HG02884 (cell line): ENCODE results near the gene ACP7.
"Not testable (repeated sequence)": the region's sequence is repeated elsewhere in the genome, so short reads cannot be mapped to it uniquely, and the experiment has no call there.

Experiments
- ATAC-seq: cut with Tn5 transposase; IDR thresholded peaks from one replicate; pipeline ENCODE4 v1.9.1; 2021; ENCODE audit warnings: mild to moderate bottlenecking, moderate library complexity; ENCODE audit not compliant: unreplicated experiment

Gene ACP7

GRCh38 chr19:39083983-39084731, at the start of gene ACP7:
ACP7 (plus strand) TSS chr19:39084368; CDS start chr19:39085270, 902 bp downstream.
- ATAC-seq: no peak

- no peak for ATAC-seq
These were observed 47.6 kb upstream of the ACP7 start for GRCh38 chr19:39036581-39036980.

- no peak for ATAC-seq
These were observed 47.0 kb upstream of the ACP7 start for GRCh38 chr19:39037194-39037593.

- ATAC-seq: no peak
These were observed 46.1 kb upstream of the ACP7 start for GRCh38 chr19:39038098-39038497.

GRCh38 chr19:39045506-39045905, 38.7 kb upstream of the ACP7 start:
- no peak for ATAC-seq

- no peak for ATAC-seq
These were observed 37.9 kb upstream of the ACP7 start for GRCh38 chr19:39046037-39046821.

- no peak for ATAC-seq
These were observed 37.1 kb upstream of the ACP7 start for GRCh38 chr19:39047073-39047472.

GRCh38 chr19:39052243-39052746, 31.9 kb upstream of the ACP7 start:
- no peak for ATAC-seq

GRCh38 chr19:39052846-39053245, 31.3 kb upstream of the ACP7 start:
- ATAC-seq: no peak

- no peak for ATAC-seq
These were observed 30.7 kb upstream of the ACP7 start for GRCh38 chr19:39053276-39054090.

- ATAC-seq: no peak
These were observed 30.1 kb upstream of the ACP7 start for GRCh38 chr19:39054091-39054470.

- ATAC-seq: no peak
These were observed 26.6 kb upstream of the ACP7 start for GRCh38 chr19:39057615-39058014.

GRCh38 chr19:39059302-39059701, 24.9 kb upstream of the ACP7 start:
- no peak for ATAC-seq

- no peak for ATAC-seq
These were observed 24.0 kb upstream of the ACP7 start for GRCh38 chr19:39060171-39060570.

- ATAC-seq: no peak
These were observed 19.8 kb upstream of the ACP7 start for GRCh38 chr19:39064405-39064804.

GRCh38 chr19:39065928-39066327, 18.2 kb upstream of the ACP7 start:
- no peak for ATAC-seq

GRCh38 chr19:39067104-39067503, 17.1 kb upstream of the ACP7 start:
- ATAC-seq: no peak

- ATAC-seq: not testable (repeated sequence)
These were observed 15.9 kb upstream of the ACP7 start for GRCh38 chr19:39068259-39068658.

- ATAC-seq: no peak
These were observed 13.3 kb upstream of the ACP7 start for GRCh38 chr19:39070888-39071287.

GRCh38 chr19:39074205-39074692, 9.9 kb upstream of the ACP7 start:
- ATAC-seq: no peak

GRCh38 chr19:39074942-39075341, 9.2 kb upstream of the ACP7 start:
- no peak for ATAC-seq
